Measurements from ENCODE around the gene MXRA8. TPM values are rescaled to one million over a fixed set of nuclear protein-coding genes. Genes with fewer than 3 reads are reported as not detected.
A peak's percentile ranks its signal among the peaks of the same experiment; 100 is the strongest.

The MXRA8 gene
- total and polyA plus RNA-seq, 8 donors, result 23.3 to 203 (median 42.9) TPM

DNA sequence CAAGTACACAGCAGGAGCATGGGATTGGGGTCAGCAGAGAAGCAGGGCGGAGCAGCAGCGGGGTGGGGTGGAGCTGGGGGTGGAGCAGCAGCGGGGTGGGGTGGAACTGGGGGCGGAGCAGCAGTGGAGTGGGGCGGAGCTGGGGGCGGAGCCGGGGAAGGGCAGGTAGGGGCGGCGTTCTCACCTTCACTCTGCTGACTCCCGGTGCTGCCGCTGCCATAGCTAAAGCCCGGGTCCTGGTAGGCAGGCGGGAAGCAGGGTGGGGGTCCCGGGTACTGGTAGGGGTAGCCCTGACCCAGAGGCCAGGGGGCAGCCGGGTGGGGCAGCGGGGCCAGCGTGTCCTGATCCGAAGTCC lies 20.6 kb downstream of the MXRA8 start:
- Histone ChIP-seq H3K9me3 (no peaks in the 10 kb centered on the region), H3K27ac (peak overlapping the region in 1 of 5 donors; percentile 33), H3K36me3 (peaks cover 32 to 77% (median 74%) of the 10 kb centered on the region in 4 donors), H3K27me3 (no peaks in the 10 kb centered on the region), H3K4me1 (peaks cover 6 to 26% (median 19%) of the 10 kb centered on the region in 4 donors), H3K4me3 (no peak overlapping the region)
- DNase-seq, result peak; percentile 72 to 76
- intact Hi-C loops (cut with DNase I; ENCODE audit: low total_unique reads), result no loop called here
- WGBS, 5 donors, result 43 to 71% (median 63%) methylated on average over 13 to 18 of the region's 18 CpGs
- TF ChIP-seq POLR2A (IDR thresholded peaks at IDR 0.05) (no peak), POLR2AphosphoS5 (IDR thresholded peaks at IDR 0.05) (no peak), CTCF (IDR thresholded peaks at IDR 0.05) (no peak), EP300 (IDR thresholded peaks at IDR 0.05) (no peak)

- peak overlapping the region in 1 of 5 donors; percentile 33 for H3K27ac ChIP-seq
- intact Hi-C loops (cut with DNase I; ENCODE audit: low total_unique reads), result no loop called here
- H3K4me1 ChIP-seq, result peaks cover 6 to 28% (median 23%) of the 10 kb centered on the region in 4 donors
- peaks cover 32 to 75% (median 71%) of the 10 kb centered on the region in 4 donors for H3K36me3 ChIP-seq
- no peaks in the 10 kb centered on the region for H3K27me3 ChIP-seq
- no peak for DNase-seq
- H3K9me3 ChIP-seq, result no peaks in the 10 kb centered on the region
- WGBS, 5 donors, result 88 to 96% (median 93%) methylated on average over 16 to 32 of the region's 32 CpGs
- TF ChIP-seq EP300 (IDR thresholded peaks at IDR 0.05), result no peak
- TF ChIP-seq POLR2AphosphoS5 (IDR thresholded peaks at IDR 0.05), result no peak
- TF ChIP-seq POLR2A (IDR thresholded peaks at IDR 0.05), result no peak
- TF ChIP-seq CTCF (IDR thresholded peaks at IDR 0.05), result no peak
- H3K4me3 ChIP-seq, result no peak overlapping the region
These were observed 21.2 kb downstream of the MXRA8 start for GRCh38 chr1:1336931-1337792.

DNA sequence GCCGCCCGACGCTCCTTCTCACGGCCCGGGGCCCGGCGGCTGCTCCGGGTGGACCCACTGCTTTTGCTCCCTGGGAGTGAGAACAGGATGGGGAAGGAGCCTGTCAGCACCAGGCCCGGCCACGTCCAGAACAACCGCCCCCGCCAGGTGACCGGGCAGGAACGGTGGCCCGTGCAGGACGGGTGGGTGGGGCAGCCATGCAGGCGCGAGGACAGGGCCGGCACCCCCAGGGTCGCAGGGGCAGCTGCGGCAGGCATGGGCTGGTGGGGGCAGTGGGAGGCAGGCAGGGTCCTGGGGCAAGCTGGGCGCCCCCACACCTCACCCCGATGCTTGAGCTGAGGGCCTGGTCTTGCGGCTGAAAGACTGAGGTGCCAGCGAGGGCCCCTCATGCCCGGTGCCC lies 21.9 kb downstream of the MXRA8 start:
- 89 to 92% (median 90%) methylated on average over 20 to 26 of the region's 26 CpGs for WGBS, 5 donors
- H3K27ac ChIP-seq, result no peak overlapping the region
- H3K9me3 ChIP-seq, result no peaks in the 10 kb centered on the region
- peaks cover 6 to 34% (median 30%) of the 10 kb centered on the region in 4 donors for H3K4me1 ChIP-seq
- H3K27me3 ChIP-seq, result no peaks in the 10 kb centered on the region
- intact Hi-C loops (cut with DNase I; ENCODE audit: low total_unique reads), result no loop called here
- H3K36me3 ChIP-seq, result peaks cover 27 to 68% (median 64%) of the 10 kb centered on the region in 4 donors
- no peak for DNase-seq
- no peak overlapping the region for H3K4me3 ChIP-seq
- no peak for TF ChIP-seq POLR2A (IDR thresholded peaks at IDR 0.05)
- no peak for TF ChIP-seq POLR2AphosphoS5 (IDR thresholded peaks at IDR 0.05)
- TF ChIP-seq EP300 (IDR thresholded peaks at IDR 0.05), result no peak
- TF ChIP-seq CTCF (IDR thresholded peaks at IDR 0.05), result no peak

DNA sequence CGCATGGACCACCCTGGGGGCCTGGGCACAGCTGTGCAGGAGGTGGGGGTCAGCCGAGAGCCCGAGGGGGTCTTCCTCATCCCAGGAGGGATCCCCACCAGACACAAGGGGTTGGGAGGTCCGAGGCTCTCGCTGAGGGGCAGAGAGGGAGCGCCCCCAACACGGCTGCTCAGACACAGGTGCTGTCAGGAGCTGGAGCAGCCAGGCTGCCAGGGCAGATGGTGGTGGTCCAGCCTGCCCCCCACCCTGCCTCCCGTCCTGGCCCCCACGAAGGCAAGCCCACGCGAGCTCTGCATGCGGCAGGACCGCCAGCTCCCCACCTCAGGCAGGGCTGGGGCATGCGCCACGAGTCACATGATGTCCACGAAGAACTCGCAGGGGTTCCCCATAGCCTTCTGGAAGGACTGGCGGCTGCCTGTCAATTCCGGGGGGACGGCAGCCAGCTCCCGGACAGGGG lies 22.5 kb downstream of the MXRA8 start:
- Histone ChIP-seq H3K9me3 (no peaks in the 10 kb centered on the region), H3K27ac (no peak overlapping the region), H3K4me1 (peaks cover 7 to 41% (median 37%) of the 10 kb centered on the region in 4 donors), H3K36me3 (peaks cover 22 to 62% (median 57%) of the 10 kb centered on the region in 4 donors), H3K27me3 (no peaks in the 10 kb centered on the region), H3K4me3 (no peak overlapping the region)
- intact Hi-C loops (cut with DNase I; ENCODE audit: low total_unique reads), result no loop called here
- DNase-seq, result no peak
- TF ChIP-seq POLR2AphosphoS5 (IDR thresholded peaks at IDR 0.05) (no peak), POLR2A (IDR thresholded peaks at IDR 0.05) (no peak), CTCF (IDR thresholded peaks at IDR 0.05) (no peak), EP300 (IDR thresholded peaks at IDR 0.05) (no peak)
- WGBS, 5 donors, result 80 to 96% (median 88%) methylated on average over 2 to 21 of the region's 21 CpGs
